Nephron (organoid): ENCODE data around the gene PLPPR1.
"Not testable (repeated sequence)": the region's sequence is repeated elsewhere in the genome, so short reads cannot be mapped to it uniquely, and the experiment has no call there.

Experiments used
- H3K27ac Mint-ChIP-seq, 3 experiments: 2 replicates each; pipeline ENCODE4 v1.8.0; 2020; ENCODE audit warnings: mixed read lengths in 3 of 3, mild to moderate bottlenecking in 2 of 3, moderate library complexity in 1 of 3
- H3K27me3 Mint-ChIP-seq: 2 replicates; pipeline ENCODE4 v1.8.0; 2021; ENCODE audit warnings: low read depth, mild to moderate bottlenecking, moderate library complexity, mixed read lengths
- H3K36me3 Mint-ChIP-seq: 2 replicates; pipeline ENCODE4 v1.8.0; 2020; ENCODE audit warnings: low read depth, mixed read lengths
- H3K4me1 Mint-ChIP-seq: 2 replicates; pipeline ENCODE4 v1.8.0; 2020; ENCODE audit warnings: mixed read lengths
- H3K4me3 Mint-ChIP-seq, 3 experiments: 2 replicates each; pipeline ENCODE4 v1.8.0; 2020; ENCODE audit warnings: mild to moderate bottlenecking in 3 of 3, mixed read lengths in 3 of 3, moderate library complexity in 2 of 3
- H3K9me3 Mint-ChIP-seq: 2 replicates; pipeline ENCODE4 v1.8.0; 2020; ENCODE audit warnings: mixed read lengths
- CTCF ChIP-seq, 3 experiments: fragments of 200-600 bp; sonication (generic); IDR thresholded peaks; one replicate each; pipeline ENCODE4 v1.5.0; 2021; ENCODE audit warnings: antibody characterized with exemption in 3 of 3; ENCODE audit not compliant: unreplicated experiment in 3 of 3

The PLPPR1 gene

GRCh38 chr9:101323129-101323528 lies 294.6 kb downstream of the PLPPR1 start:
- Mint-ChIP-seq H3K4me1 (no peaks in the 10 kb centered on the region), H3K27ac (no peak overlapping the region), H3K27me3 (no peaks in the 10 kb centered on the region), H3K4me3 (no peak overlapping the region), H3K9me3 (peaks cover 5% of the 10 kb centered on the region), H3K36me3 (no peaks in the 10 kb centered on the region)
- no peak for TF ChIP-seq CTCF (IDR thresholded peaks at IDR 0.05; ENCODE audit: unreplicated experiment in 3 of 3)

GRCh38 chr9:101324245-101324804 lies 295.8 kb downstream of the PLPPR1 start:
- no peak for TF ChIP-seq CTCF (IDR thresholded peaks at IDR 0.05; ENCODE audit: unreplicated experiment in 3 of 3)
- peaks cover 5% of the 10 kb centered on the region for H3K9me3 Mint-ChIP-seq
- no peaks in the 10 kb centered on the region for H3K27me3 Mint-ChIP-seq
- H3K27ac Mint-ChIP-seq = peak overlapping the region; percentile 11 to 63 (median 53)
- no peaks in the 10 kb centered on the region for H3K36me3 Mint-ChIP-seq
- H3K4me3 Mint-ChIP-seq = no peak overlapping the region
- H3K4me1 Mint-ChIP-seq = no peaks in the 10 kb centered on the region

GRCh38 chr9:101325053-101325452 lies 296.5 kb downstream of the PLPPR1 start:
- TF ChIP-seq CTCF (IDR thresholded peaks at IDR 0.05; ENCODE audit: unreplicated experiment in 3 of 3) = no peak
- no peak overlapping the region for H3K4me3 Mint-ChIP-seq
- H3K36me3 Mint-ChIP-seq = no peaks in the 10 kb centered on the region

GRCh38 chr9:101326035-101326434 lies 297.5 kb downstream of the PLPPR1 start:
- H3K27me3 Mint-ChIP-seq = no peaks in the 10 kb centered on the region
- H3K9me3 Mint-ChIP-seq = peaks cover 5% of the 10 kb centered on the region
- H3K4me3 Mint-ChIP-seq = no peak overlapping the region
- H3K27ac Mint-ChIP-seq = no peak overlapping the region
- H3K36me3 Mint-ChIP-seq = no peaks in the 10 kb centered on the region
- no peaks in the 10 kb centered on the region for H3K4me1 Mint-ChIP-seq
- no peak for TF ChIP-seq CTCF (IDR thresholded peaks at IDR 0.05; ENCODE audit: unreplicated experiment in 3 of 3)

More at GRCh38 chr9:101325053-101325452, 296.5 kb downstream of the PLPPR1 start:
- Mint-ChIP-seq H3K4me1 (no peaks in the 10 kb centered on the region), H3K9me3 (peaks cover 5% of the 10 kb centered on the region), H3K27me3 (no peaks in the 10 kb centered on the region), H3K27ac (peak overlapping the region in 2 of 3 experiments; percentile 53 to 63)

- TF ChIP-seq CTCF (IDR thresholded peaks at IDR 0.05; ENCODE audit: unreplicated experiment in 3 of 3) = no peak
- no peak overlapping the region for H3K4me3 Mint-ChIP-seq
- H3K9me3 Mint-ChIP-seq = peaks cover 5% of the 10 kb centered on the region
- no peaks in the 10 kb centered on the region for H3K4me1 Mint-ChIP-seq
- no peaks in the 10 kb centered on the region for H3K27me3 Mint-ChIP-seq
- no peak overlapping the region for H3K27ac Mint-ChIP-seq
- H3K36me3 Mint-ChIP-seq = no peaks in the 10 kb centered on the region
These were observed 298.0 kb downstream of the PLPPR1 start for GRCh38 chr9:101326501-101326900.

GRCh38 chr9:101327422-101327909 lies 298.9 kb downstream of the PLPPR1 start:
- not testable (repeated sequence) for H3K27ac Mint-ChIP-seq, H3K36me3 Mint-ChIP-seq, H3K27me3 Mint-ChIP-seq, H3K4me3 Mint-ChIP-seq, H3K9me3 Mint-ChIP-seq, H3K4me1 Mint-ChIP-seq
